ENCODE data around the gene EHD4.
A peak's percentile ranks its signal among the peaks of the same experiment; 100 is the strongest.

Gene EHD4

DNA sequence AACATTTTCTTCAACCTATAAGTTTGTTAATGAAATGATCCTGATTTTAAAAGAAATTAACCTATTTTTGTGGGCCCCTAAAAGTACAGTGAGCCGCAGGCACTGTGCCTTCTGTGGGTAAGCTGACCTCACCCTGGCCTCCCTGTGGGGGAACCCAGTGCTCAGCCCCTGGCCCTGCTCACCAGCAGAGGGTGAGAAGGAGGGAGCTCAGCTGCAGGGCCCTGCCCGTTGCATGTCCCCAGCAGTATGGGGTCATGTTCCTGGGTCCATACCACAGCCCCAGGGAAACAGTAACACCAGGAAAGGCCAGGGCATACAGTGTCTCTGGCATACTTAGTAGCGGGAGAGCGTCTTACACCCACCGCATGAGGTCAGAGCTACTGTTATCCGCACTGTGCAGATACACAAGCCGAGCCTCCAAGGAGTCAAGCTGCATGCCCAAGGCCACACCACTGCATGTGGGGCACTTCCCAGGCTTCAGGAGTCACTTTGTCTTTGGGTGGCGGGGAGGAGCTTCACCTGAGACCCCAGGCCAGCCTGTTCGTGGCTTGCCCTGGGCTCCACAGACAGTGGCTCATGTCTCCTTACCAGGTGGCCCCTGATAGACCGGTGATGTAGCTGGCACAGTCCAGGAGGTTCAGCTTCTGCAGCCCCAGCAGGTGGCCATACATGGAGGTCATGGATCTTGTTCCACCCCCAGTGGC lies 22.6 kb upstream of the EHD4 start:
- no peak for DNase-seq

DNA sequence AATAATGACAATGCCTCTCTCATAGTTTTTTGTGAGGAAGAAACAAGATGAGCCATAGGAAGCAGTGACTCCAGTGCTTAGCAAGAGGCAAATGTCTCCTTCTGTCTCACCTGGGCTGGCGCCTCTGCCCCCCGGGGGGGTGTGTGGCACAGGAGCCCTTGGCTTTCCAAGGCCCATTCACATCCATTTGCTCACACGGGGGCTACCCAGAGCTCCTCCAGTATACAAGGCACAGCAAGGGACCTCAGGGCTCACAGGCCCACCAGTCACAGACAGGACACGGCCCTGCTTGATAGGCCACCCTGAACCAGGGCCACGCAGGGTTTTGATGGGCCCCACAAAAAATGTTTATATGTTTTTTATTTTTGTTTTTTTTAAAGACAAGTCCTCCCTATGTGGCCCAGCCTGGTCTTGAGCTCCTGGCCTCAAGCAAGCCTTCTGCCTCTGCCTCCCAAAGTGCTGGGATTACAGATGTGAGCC lies 21.9 kb upstream of the EHD4 start:
- DNase-seq = no peak

DNA sequence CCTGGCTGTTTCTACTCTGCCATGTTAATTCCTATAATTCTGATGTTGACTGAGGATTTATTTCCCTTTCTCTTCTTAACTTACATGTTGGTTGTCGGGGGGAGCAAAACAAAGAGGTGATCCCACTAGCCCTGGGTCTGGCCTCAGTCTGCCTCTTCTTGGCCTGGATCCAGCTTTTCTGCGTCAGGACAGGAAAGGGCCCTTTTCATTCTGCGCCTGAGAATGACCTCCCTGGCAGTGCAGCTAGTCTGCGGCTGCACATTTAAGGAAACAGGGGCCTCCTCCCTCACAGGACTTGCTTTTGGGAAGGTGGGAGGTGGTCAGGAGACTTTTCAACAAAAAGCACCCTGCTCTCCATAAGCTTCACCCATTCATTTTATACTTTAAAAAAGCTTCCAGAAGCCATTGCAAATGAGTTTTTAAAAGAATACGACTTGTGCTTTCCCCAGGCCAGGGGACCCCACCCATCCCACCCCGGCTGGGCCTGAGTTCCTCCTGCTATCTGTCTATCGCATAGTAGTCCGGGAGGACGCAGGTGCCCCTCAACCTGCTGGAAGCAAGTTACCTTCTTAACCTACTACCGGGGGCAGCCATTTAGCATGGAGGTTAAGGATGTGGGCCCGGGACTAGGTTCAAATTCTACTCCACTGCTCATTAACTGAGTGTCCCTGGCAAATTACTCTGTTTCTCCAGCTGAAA lies 21.3 kb upstream of the EHD4 start:
- DNase-seq = no peak

DNA sequence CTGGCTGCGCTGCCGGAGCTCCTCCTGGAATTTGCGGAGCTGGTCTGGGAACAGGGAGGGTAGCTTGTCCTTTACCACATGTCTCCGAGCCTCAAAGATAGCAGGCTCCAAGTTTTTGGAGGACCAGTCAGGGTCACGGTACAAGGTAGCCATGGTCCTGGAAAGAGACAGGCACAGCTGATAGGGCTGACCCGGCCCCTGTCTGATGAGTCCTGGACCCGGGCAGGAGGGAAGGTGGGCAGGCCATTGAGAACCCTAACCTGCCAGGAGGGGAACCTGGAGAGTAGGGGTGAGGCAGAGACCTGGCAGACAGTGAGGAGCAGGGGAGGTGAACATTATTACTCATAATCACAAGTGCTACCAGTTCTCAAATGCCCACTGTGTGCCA lies 20.4 kb upstream of the EHD4 start:
- no peak for DNase-seq

DNA sequence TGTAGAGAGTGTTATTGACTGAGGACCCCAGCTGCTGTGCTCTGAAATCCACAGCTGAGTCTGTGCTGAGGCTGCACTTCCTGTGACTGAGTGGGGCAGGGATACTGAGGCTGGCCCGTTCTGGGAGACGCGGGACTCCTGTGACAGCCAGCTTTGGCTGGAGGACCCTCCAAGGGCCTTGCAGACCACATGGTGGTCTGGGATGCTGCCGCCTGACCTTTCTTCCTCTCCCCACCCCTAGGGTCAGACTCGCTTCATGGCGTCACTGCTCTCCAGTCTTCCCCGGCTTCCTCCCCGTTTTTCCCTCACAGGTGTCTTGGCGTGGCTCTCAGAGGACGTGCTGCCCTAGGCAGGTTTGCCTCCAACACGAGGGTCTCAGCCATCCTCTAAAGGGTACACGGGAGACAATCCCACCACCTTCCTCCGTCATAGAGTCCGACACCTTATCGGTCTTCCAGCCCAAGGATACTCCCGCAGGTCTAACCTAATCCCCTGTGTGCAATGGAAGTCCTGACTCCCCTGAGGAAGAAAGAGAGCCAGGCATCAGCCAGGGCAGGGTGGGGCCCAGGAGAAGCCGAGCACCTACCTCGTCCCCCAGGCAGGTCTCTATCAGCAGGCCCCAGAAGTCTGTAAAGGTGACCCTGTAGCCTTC lies 19.9 kb upstream of the EHD4 start:
- DNase-seq = no peak

DNA sequence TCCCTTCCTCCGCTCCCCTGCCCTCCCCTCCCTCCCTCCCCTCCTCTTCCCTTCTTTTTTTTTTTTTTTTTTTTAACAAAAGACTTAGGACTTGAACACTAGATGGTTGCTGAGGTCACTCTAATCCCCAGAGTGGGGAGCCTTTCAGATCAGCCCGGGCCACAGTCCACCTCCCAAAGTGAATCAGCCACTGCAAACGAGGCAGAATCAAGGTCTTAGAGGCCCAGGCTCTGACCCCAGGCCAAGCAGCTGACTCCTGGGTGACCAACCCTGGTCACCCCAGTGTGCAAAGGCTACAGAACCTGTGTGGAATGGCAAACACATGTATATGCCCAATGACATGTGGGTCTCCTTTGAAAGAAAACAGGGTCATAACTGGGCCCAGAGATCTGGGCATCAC lies 18.3 kb upstream of the EHD4 start:
- DNase-seq = no peak

DNA sequence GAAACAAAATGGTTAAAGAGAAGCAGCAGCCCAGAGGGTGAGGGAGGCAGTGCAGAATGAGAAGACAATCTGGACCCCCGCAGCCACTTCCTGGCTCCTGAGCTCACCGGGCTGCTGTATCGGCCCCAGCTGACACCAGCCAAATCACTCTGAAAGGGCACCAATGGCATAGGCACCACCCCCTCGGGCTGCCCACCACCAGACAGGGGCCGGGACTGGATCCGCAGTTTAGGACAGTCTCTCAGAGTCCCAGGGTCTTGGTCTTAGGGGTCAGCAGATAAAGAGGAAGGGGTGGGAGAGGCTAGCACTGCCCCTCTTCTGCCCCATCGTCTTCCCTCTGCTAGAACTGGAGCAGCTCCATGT lies 17.9 kb upstream of the EHD4 start:
- no peak for DNase-seq

DNA sequence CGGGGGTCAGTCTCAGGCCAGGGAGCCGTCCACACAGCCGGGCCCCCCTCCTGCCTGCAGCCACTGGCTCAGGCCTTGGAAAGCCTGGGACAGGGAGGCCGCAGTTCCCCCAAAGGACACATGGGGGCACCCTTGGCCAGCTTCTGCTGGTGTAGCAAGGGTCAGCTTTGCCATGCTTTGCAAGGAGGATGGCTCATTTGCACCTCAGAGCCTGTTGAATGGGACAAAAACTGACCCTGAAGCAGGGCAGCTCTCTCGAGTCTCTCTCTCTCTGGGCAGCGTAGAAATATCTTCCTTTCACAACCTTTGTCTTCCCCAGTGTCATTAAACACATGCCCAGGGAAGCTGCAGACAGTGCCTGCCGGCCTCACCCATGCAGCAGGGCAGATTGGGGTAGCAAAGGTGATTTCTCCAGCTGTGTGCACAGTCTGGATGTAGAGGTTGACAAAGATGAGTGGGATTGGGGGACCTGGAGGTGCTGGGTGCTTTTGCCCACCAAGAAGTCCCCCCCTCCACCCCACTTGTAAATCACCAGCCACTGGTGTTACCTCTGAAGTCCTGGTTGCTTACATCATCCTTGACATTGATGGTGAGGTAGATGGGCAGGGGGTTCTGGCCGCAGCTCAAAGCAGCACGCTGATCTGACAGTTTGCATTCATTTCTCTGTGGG lies 17.4 kb upstream of the EHD4 start:
- DNase-seq = peak; percentile 59

DNA sequence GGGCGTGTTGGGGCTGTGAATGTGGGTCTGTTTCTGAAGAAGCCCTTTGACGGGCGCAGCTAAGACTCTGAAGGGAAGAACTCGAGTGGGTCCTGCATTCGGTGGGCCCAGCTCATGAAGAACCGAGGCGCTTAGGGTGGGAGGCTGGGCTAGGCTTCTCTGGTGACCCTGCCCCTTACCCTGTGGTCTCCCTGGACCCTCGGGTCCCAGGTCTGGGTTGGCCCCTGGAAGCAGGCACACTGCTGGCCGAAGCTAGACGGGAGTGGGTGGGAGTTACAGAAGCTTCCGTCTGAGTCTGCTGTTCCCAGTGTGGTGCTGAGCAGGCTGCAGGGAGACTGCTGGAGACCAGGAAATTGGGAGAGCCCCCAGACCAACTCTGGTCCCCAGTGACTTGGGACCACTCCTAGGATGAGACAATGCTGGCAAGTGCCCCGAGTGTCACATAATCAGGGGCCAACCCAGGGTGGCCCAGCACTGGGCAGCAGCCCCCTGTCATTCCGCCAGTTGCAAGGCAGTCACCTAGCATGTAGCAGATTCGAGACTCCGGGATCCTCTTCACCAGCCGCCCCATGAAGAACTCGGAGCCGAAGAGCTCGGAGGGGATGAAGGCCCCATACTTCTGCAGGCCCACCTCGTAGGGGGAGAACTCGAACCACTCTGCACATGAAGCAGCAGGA lies 16.7 kb upstream of the EHD4 start:
- no peak for DNase-seq

DNA sequence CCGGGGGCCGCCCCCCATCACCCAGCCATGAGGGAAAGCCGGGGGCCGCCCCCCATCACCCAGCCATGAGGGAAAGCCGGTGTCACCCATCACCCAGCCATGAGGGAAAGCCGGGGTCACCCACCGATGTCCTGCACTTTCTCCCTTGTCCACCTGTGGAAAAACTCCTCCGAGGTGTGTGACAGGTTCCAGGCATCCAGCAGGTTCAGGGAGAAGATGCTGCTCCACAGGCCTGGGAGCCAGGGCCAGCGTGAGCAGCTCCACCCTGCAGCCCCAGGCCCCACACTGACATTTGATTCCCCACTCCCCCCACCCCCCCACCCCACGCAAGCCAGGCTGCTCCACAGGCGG lies 15.5 kb upstream of the EHD4 start:
- no peak for DNase-seq

DNA sequence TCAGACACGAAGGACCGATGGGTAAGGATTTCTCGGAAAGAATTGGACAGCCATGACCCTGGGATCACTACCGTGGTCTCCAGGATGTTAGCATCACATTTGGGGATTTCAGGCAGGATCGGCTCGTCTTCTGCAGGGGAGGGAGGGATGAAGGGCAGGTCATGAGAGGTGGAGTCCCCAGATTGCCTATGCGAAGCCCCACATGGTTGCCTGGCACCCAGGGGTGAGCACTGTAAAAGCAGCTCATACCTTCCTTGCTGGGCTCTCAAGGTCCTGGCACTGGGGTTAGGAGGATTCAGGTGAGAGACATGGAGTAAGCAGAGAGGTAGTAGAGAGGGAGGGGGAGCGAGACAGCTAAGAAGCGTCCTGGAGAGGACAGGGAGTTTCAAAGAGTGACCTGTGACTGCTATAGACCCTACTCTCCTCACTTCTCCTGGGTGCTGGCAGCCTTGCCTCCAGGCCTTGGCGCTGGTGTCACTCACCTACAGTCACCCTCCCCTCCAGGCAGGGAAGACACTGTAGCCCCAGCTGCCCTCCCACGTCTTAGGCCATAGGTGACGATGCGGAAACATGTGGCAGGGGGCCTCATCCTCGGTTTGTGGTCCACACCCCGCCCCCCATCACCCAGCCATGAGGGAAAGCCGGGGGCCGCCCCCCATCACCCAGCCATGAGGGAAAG lies 15.0 kb upstream of the EHD4 start:
- DNase-seq = no peak

DNA sequence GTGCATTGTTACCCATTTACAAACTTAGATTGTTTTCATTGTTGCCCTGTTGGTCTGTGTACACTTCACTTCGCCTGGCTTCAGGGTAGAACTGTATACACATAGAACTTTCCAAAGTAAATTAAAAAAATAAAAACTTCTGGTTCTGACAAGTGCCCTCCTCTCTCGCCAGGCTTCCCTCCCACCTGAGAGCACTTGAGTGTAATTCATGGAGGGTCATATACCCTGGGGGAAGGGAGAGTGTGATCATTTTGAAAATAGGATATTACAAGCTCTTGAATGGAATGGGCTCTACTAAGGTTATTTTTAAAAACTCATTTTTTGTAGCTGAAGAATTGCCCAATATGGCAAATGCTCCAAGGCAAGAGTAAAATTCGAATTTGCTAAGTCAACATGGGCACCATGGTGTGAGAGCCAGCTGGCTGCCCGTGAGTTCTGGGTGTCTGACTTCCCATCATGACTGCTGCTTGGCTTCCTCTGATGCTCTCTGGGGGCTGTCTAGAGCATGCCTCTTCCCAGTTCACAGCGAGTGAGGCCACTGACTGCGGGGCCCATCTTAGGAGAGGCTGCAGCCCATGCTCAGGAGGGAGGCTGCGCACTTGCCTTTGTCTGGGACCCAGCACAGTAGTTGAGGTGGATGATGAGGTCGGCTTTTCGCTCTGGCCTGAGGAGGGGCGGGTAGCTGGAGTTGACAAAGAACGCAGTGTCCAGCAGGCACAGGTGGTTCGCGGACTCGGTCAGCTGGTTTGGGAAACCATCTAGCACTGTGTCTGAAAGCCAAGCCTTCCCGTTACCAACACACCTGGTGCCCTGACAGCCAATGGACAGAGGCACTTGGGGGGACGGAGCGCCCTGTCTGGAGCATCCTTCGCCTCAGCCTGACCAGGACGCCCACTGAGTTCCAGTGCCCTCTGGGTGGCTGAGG lies 13.1 kb upstream of the EHD4 start:
- no peak for DNase-seq

DNA sequence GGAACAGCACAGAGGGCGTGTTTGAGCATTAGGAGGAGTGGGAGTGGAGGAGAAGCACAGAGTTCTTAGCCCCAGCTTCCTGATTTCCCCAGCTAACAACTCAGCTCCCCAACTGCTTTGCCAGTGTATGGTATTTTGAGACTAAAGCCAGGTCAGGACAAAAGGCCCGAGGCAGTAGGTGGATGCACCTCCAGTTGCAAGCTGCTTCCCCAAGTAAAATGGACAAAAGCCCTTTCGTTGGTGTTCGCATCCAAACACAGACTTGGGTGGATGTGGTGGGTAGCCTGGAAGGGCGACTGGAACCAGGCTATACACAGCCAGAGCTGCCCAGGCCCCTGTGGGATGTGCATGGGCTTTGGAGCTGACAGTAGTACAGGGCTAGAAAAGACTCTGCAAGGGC lies 12.3 kb upstream of the EHD4 start:
- no peak for DNase-seq

DNA sequence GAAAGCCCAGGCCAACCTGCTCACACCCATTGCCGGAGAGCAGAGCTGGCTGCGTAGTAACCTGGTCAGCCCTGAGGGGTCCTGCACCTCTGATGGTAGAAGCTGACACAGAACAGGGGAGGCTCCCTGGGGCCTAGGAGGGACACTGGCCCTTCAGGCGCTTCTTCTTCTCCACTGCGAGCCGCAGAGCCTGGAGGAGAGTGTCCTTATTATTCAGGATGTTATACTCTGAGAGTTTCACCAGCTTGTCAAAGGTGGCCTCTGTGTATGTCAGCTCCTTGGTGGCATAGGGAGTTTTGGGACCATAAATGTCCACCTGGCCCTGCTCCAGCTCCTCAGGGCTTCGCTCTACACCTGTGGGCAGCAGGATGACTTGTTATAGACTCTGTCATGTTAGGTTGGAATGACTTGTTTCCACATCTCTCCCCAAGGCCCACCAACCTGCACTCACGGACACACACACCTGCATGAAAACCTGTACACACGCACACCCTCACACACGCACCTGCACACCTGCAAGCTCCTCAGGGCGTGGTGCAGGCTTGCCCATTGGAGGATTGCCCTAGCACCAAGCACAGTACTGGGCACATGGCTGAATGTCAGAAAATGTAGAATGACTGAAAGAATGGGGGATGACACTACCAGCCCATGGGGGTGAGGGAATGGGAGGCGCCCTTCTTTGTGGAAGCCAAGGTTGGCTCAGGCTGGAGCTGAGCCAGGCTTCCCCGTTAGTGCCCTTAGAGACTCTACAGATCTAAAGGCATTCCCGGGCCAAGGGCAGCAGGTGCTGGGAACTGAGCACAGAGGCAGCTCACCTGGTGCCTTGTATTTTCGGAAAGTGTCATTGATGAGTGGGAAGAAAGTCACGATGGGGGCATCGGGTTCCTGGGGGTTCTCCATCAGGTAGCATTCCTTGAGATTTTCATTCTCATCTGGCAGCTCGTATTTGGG lies 11.5 kb upstream of the EHD4 start:
- no peak for DNase-seq

DNA sequence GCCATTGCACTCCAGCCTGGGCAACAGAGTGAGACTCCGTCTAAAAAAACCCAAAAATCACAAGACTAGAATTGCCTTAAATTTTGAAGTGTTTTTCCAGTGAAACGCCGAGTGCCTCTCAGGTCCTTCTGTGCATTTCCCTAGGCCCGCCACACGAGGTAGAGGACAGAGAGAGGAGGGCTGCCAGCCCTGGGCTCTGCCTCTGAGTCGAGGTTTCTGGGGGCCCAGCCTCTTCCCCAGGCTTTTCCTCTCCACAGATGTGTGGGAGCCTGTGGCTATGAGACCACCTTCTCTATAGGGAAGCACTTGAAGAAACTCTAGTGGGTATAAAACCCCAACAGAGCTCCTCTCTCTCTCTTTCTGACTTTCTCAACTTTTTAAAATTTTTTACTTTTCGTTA lies 10.9 kb upstream of the EHD4 start:
- no peak for DNase-seq

DNA sequence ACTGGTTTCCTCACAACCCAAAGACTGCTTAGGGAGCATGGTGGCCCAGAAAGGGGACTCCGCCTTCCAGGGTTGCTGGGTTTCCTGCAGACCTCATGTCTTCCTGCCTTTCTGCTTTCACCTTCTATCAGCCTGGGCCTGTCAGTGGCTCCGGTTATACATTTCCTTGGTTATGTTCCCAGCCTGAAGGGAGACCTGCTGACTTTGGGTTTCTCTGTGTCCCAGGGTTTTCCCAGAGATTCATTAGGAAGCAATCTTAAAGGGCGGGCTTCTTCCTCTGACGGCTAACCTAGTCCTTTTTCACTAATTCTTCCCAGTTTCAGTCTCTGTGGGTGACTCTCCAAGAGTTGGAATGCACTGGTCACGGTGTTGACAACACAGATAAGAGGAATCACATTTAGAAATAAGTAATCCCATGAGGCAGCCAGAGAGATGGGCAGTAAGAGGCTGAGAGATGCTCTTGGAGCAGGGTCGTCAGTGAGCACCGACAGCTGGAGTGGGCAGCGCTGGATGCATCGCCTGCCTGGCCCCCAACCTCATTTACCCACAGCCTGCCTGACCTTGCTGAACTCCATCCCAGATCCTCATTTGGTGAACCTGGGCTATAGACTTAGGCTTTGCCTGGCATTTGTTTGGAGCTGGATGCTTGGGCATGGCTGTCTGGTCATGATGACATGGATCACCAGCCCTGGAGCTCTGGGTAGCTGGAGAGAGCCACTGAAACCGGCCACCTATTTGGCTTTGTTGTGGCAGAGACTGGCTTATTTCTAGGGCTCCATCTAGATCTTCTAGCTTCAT lies 10.0 kb upstream of the EHD4 start:
- DNase-seq = peak; percentile 38

DNA sequence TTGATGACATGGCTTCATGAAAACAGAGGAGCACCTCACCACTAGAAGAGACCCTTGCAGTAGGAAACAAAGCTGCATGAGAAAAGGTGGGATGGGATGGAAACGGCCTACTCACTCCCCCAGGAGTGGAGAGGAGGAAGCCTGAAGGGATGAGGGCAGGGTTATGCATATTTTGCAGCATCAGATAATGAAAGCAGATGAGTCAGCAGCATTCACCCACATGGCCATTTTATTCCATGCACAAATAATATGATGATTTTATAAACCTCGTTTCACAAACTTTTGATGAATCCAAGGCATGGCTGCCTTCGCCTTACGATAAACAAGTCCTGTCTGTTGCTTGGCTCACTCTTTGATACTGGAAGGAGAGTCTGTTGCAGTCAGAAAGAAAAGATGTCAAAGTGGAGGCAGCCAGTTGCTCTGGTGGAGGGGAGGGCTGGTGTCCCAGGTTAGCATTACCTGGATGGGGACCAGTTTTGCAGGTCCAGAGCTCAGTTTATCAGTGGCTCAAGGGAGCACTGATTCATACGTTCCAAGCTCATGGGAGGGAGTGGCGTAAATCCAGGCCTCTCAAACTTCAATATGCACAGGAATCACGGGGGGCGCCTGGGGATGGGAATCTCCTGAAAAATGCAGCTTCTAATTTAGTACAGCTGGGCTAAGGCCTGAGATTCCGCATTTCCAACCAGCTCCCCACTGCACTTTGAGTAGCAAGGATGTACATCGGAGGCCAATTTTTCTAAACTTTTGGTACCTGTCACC lies 9.2 kb upstream of the EHD4 start:
- DNase-seq = peak; percentile 8

DNA sequence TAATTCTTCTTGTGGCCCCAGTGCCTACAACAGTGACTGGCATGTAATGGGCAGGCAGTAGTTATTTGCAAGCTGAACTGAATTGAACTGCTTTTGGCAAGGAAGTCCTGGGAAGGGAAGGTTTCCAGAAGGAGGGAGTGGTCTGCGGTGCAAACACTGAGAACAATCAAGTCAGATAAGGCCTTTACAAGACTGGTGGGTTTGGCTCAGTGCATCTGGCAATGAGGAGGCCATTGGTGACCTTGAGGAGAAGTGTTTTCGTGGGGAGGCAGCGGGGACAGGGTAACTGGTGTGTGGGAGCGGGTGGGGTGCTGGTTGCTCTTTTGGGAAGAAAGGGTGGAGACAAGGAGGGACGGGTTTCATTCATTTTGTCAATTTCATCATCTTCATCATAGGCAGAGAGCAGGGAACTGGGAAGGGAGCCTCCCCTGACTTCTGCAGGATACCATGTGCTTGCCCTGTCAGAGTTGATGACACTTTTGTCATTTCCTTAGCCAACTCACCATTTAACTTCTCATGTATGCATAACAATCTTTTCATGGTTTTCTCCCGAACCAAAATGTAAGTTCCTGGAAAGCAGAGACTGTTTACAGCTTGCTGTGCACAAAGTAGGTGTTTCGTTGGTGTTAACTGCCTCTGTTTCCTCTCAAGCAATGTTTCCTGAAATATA lies 8.4 kb upstream of the EHD4 start:
- no peak for DNase-seq

Measured in fibroblast of skin of back (primary cell).